Stimulated activated CD8-positive, alpha-beta memory T cell treated with anti-CD3 and anti-CD28 coated beads, Interleukin-15, amount 100 ng/mL, for 4 hours (primary cell): ENCODE measurements around the gene ECI2.
"Not testable (repeated sequence)": the region's sequence is repeated elsewhere in the genome, so short reads cannot be mapped to it uniquely, and the experiment has no call there.

Experiments used
- DNase-seq, 2 donors: peaks; one replicate each; pipeline ENCODE4 v3.0.0-alpha.2; 2020; ENCODE audit warnings: low read depth in 2 of 2

Gene ECI2

DNA sequence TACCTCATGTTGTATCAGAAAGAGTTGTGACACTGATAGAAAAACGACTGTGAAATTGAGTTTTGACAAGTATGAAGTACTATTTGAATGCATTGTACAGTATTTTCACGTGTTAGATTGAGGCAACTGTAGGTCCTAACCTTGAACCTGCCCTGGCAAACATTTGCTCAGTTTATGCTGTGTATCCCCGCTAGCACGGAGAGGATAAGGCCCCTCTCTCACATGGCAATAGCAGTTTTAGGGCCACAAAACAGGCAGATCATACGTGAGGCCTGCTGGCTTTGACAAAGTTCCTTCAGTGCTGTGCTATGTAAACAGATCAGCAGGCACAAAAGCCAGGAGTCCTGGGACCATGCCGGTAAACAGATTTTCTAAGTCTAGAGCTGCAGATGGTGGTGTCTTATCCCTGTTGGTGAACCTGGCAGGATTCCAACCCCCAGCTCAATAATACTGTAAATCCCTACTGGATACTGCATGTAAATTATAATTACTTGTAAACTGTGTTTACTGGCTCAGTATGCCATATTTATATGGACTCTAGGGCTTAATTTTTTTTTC, 32.6 kb downstream of the ECI2 start:
- no peak for DNase-seq

DNA sequence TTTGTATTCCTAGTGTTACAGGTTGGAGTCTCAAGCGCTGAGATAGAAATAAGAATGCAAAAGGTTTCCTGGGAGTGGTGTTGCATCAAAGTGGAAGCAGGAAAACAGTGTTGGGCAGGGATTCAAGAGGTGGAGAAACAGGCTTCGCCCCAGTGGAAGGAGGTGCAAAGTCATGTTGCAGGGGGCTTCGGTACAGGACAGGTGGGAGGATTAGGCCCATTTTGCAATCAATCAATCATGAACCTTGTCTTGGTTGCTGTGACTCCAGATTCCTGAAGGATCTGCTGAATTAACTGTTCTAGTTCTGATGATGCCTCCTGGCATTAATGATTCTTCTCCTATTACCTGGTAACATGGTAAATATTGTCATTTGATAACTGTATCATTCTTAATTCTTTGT, 34.1 kb downstream of the ECI2 start:
- DNase-seq, result no peak

DNA sequence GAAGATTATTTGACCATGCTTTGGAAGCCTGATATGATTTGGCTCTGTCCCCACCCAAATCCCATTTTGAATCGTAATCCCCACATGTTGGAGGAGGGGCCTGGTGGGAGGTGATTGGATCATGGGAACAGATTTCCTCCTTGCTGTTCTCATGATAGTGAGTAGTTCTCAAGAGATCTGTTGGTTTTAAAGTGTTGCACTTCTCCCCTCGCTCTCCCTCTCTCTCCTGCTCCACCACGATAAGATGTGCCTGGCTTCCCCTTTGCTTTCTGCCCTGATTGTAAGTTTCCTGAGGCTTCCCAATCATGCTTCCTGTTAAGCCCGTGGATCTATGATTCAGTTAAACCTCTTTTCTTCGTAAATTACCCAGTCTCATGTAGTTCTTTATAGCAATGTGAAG, 34.7 kb downstream of the ECI2 start:
- DNase-seq, result no peak

DNA sequence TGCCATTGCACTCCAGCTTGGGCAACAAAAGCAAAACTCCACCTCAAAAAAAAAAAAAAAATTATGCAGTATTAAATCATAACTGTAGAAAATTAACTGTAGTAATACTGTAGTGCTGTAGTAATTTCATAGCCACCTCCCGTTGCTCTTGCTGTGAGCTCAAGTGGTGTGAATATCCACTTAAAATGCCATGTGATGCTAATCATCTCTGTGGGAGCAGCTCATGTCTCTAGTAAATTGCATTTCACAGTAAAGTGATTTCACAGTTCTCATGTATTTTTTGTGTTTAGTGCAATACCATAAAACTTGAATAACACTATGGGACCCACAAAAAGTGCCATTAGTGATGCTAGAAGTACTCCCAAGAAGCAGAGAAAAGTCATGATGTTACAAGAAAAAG, 42.1 kb downstream of the ECI2 start:
- no peak for DNase-seq

DNA sequence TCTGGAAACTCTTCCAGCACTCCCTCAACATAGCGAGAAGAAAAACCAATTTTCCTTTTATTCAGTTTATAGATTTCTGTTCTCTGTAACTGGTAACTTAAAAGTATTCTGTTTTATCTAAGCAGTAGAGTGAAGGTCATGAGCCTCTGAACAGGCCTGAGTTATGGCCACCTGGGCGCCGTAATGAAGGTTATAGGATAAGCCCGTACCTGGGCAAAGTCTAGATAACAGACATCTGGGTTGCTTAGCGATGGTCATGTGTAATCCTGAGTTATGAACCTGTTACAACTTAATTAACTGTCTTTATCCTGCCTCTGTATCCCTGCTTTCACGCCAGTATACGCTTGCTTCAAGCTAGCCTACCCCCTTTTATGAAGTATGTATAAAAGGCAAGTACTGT, 43.4 kb downstream of the ECI2 start:
- DNase-seq, result no peak

DNA sequence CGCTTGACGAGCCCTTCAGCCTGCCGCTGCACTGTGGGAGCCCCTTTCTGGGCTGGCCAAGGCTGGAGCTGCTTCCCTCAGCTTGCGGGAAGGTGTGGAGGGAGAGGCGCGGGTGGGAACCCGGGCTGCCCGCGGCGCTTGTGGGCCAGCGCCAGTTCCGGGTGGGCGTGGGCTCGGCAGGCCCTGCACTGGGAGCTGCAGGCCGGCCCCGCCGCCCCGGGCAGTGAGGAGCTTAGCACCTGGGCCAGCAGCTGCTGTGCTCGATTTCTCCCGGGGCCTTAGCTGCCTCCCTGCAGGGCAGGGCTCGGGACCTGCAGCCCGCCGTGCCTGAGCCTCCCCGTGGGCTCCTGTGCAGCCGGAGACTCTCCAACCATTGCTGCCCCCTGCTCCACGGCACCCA, 45.3 kb downstream of the ECI2 start:
- not testable (repeated sequence) for DNase-seq

DNA sequence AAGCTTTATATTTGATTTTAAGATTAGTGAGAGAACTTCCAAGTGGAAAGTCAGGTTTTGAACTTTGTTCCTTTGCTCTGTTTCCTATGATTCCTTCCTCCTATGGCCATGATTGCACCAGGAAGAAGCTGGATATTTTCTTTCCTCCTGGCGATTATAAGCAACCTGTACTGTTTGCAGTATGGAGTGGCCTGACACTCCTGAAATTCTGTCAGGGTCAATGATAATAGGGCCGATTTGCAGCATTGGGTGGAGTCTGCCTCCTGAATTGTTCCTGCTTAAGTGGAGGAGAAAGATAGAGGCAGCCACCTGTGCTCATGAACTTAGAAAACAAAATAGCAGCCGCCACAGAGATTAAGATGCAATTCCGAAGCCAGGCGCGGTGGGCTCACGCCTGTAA, 46.7 kb downstream of the ECI2 start:
- no peak for DNase-seq

DNA sequence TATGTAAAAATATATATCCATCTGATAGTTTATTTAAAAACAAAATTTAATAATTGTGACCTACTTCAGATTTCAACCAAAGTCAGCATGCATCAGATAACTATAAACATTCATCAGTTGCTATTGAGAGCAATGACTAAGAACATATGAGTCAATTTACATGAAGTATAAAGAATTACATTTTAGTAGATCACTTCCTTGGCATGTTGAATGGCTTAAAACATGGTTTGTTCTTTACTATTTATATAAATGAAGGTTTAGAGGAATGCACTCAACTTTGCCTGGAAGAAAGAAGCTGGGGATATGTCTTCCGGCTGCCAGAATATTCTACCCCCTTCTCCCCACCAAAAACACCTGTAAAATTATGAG, 50.1 kb downstream of the ECI2 start:
- no peak for DNase-seq

DNA sequence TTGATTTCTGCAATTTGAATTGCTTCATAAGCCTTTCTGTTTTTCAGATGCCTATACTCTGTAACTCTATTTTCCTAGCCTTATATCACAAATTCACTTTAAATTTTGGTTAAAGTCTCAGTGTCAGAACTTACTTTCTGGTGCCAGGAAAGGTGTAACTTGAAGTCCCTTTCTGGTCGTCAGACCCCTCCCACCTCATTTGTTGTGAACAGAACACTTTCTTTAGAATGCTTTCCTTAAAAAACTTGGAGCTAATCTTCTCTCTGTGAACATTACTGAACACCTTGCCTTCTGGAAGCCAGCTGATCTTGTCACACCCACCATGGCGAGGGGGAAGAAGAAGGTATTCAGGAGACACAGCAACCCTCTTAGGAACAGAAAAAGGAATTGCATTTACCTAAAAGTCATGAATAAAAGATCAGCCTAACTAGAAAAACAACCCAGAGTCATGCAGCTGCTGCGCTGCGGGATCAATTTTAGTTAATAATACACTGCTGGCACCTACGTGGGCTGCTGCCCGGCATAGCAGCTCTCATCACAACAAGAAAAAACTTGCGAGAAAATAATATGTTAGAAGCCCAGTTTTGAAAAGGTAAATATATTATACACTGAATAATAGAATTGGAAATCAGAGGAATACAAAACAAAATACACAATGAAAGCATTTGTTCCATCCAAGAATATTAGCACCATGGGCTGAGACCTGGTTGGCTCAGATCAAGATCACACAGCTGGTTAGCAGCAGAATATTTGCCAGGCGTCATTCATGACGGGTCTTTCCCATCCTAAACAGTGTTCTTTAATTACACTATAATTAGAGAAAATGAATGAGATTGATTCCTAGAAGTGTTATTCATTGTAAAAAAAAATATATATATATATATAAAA, 50.7 kb downstream of the ECI2 start:
- DNase-seq, result no peak

DNA sequence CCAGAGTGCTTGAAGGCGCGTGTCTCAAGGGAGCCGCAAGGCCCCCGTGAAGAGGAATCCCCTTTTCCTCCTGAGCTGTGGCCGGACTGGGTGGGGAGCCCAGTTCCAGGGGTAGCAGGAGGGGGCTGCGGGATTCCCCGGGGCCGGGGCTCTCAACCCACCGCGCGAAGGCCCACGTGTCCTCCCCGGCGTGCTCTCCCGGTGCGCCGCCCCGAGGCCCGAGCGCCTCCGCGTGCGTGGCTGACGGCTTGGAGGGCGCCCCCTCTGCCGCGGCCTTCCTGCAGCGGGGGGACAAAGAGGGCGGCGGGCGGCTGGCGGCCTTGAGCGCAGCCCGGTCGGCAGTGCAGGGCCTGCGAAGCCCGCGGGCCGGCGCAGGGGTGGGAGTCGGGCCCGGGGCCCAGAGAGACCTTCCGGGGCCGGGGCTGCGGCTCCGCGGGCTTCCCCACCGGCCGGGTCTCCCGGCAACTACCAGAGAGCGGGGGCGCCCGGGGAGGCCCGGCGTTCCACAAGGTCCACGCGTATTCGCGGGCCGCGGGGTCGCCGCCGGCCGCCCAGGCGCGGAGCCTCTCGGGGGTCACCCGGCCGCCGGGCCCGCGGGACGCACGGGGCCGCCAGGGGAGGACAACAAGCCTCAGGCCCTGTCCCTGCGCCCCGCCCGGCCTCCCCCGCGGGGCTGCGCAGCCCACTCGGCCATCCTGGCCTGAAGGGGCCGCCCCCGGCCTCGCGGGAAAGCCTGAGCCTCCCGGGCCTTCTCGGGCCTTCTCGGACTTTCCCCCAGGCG, 56.5 kb downstream of the ECI2 start, which contains the start of gene FAM217A:
FAM217A (minus strand) TSS at position 447 of the 781 bp plus-strand sequence. CDS start 1,723 bp downstream, outside the sequence.
- no peak for DNase-seq

DNA sequence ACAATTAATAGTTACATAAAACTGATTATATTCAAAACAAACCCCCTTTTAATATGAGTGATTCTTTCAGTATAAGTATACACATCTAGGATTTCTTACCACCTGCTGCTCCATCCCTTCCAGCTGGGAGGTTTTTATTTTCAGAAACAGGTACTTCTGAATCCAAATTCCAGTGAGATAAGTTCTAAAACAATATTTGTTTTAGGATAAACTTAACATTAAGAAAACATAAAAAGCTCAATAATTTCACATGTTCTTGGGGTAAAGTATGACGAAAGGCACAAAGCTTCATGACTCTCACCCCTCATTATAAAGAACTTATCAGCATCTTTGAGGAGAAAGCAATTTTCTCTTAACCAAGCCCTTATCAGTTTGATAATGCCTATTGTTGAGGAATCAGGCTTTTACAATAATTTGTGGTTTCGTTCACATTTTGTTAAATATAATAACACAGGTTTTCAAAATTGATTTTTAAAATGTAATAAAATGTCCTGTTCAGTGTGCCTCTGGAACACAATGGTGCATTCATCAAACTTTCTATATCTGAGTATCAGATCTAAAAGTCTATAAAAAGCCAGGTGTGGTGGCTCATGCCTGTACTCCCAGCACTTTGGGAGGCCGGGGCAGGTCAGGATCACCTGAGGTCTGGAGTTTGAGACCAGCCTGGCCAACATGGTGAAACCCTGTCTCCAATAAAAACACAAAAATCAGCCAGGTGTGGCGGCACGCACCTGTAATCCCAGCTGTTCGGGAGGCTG, 60.7 kb downstream of the ECI2 start:
- no peak for DNase-seq

DNA sequence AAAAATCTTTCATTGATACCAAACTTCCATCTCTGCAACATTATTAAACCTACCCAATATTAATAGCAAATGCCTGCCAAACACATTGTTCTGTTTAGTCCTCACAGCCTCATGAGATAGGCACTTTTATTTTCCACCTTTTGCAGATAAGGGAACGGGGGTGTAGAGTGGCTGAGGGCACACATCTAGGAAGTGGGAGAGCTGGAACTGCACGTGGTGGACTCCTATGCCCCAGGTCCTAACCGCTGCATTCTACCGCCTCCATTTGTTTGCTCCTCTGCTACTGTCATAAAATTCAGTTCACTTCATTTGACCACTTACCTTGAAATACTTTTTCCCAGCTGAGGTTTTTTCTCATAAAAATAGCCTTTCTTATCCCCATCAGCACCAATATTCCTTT, 64.0 kb downstream of the ECI2 start:
- DNase-seq, result no peak

DNA sequence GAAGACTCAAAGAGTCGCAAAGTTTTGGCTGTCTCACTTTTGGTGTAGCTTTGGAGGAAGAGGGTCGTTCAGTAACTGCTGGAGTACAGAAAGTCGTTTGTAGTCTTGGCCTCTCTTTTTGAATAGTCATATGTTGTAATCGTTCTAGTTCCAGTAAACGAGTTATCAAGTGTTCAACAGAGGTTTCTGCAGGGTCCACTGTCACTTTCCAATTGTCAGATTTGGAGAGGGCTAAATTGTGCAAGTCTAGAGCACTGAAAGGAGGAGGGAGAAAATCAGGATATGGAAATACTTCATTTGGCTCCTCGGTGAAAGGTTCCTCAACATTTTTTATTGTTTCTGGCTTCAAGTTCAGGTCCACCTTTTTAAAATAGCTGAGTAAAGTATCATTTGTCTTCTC, 66.2 kb downstream of the ECI2 start:
- DNase-seq, result no peak

DNA sequence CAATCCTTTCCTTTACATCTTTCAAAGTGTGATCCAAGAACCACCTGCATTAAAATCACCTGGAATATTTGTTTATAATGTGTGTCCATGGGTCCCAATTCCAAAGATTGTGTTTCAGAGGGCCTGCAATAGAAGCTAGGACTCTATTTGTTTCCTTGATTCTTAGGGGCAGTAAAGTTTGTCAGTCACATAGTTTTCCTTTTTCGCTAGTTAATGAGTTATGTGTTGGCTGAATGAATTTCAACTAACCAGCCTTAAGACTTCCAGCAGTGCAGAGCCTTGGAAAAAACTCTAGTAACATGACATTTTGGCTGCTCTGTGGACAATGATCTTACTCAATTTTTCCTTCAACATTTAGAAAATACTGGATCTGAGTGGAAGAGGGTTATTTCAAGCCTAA, 67.7 kb downstream of the ECI2 start:
- no peak for DNase-seq

DNA sequence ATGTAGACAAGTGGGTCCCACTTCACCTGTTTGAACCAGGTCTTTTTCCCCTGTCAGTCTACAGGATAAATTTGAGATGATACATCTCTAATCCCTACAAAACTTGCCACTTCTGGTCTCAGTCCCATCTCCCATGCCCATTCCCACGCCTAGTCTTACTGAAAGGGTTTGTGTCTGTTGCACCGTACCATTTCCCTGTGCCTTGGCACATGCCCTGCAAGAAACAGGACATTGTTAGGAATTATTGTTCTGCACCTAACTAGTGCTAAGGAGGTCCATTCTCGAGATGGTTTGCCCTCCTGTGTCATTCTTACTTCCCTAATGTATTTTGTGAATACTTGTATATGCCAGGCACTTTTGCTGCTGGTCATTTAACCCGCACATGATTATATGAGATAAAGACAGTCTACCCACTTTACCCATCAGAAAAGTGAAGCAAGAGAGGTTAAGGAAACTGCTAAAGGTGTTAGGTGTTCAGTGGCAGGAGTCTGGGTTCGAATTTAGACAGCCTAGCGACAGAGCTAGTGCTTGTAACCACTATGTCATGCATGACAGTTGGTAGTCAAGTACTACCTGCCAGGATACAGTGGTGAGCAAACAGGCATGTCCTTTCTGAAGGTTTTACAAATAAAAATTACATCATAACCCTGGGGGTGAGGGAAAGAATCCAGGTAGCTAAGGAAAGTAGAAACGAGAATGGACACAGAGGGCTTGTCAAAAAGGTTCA, 69.2 kb downstream of the ECI2 start:
- DNase-seq, result no peak
